Parathyroid adenoma (tissue), 2 donors: ENCODE results near the gene KLHL6.

ENCODE experiments used
- H2AFZ ChIP-seq: fragments of 300-600 bp; sonication (generic); one replicate; pipeline ENCODE4 v1.7.0; 2017; ENCODE audit warnings: antibody characterized with exemption, mild to moderate bottlenecking
- H3K27ac ChIP-seq: fragments of 300-600 bp; sonication (generic); one replicate; pipeline ENCODE4 v1.7.0; 2017
- H3K27me3 ChIP-seq: fragments of 300-600 bp; sonication (generic); one replicate; pipeline ENCODE4 v1.7.0; 2017; ENCODE audit warnings: low read length; ENCODE audit not compliant: control insufficient read depth, insufficient read depth
- H3K36me3 ChIP-seq: fragments of 300-600 bp; sonication (generic); one replicate; pipeline ENCODE4 v1.7.0; 2017; ENCODE audit warnings: low read length; ENCODE audit not compliant: control insufficient read depth, insufficient read depth
- H3K4me1 ChIP-seq: fragments of 300-600 bp; sonication (generic); one replicate; pipeline ENCODE4 v1.7.0; 2017; ENCODE audit warnings: control low read depth
- H3K4me2 ChIP-seq: fragments of 300-600 bp; sonication (generic); one replicate; pipeline ENCODE4 v1.7.0; 2017; ENCODE audit warnings: low read length
- H3K4me3 ChIP-seq: fragments of 300-600 bp; sonication (generic); one replicate; pipeline ENCODE4 v1.7.0; 2017; ENCODE audit warnings: low read depth, low read length
- H3K79me2 ChIP-seq: fragments of 300-600 bp; sonication (generic); one replicate; pipeline ENCODE4 v1.7.0; 2017; ENCODE audit warnings: control low read depth
- H3K9ac ChIP-seq: fragments of 300-600 bp; sonication (generic); one replicate; pipeline ENCODE4 v1.7.0; 2017; ENCODE audit warnings: mild to moderate bottlenecking
- H3K9me3 ChIP-seq: fragments of 300-600 bp; sonication (generic); one replicate; pipeline ENCODE4 v1.7.0; 2017; ENCODE audit warnings: low read length; ENCODE audit not compliant: control insufficient read depth
- CTCF ChIP-seq: fragments of 300-600 bp; sonication (generic); IDR thresholded peaks from one replicate; pipeline ENCODE4 v1.7.0; 2017; ENCODE audit warnings: antibody characterized with exemption, mild to moderate bottlenecking
- donor health status: primary hyperparathyroidism.

Gene KLHL6

GRCh38 chr3:183488343-183488742 is 67.2 kb downstream of the KLHL6 start:
- no peaks in the 10 kb centered on the region for H3K36me3 ChIP-seq
- TF ChIP-seq CTCF: no peak
- H3K9me3 ChIP-seq: no peaks in the 10 kb centered on the region
- H3K4me2 ChIP-seq: no peak overlapping the region
- H3K79me2 ChIP-seq: no peaks in the 10 kb centered on the region
- H2AFZ ChIP-seq: no peak overlapping the region
- no peak overlapping the region for H3K27ac ChIP-seq
- no peak overlapping the region for H3K9ac ChIP-seq
- no peak overlapping the region for H3K4me3 ChIP-seq
- H3K27me3 ChIP-seq: no peaks in the 10 kb centered on the region
- H3K4me1 ChIP-seq: peaks cover 19% of the 10 kb centered on the region

- H2AFZ ChIP-seq: no peak overlapping the region
- no peak overlapping the region for H3K4me3 ChIP-seq
- no peak overlapping the region for H3K9ac ChIP-seq
- H3K9me3 ChIP-seq: no peaks in the 10 kb centered on the region
- TF ChIP-seq CTCF: no peak
- H3K4me1 ChIP-seq: peaks cover 24% of the 10 kb centered on the region
- H3K79me2 ChIP-seq: no peaks in the 10 kb centered on the region
- H3K27ac ChIP-seq: no peak overlapping the region
- H3K36me3 ChIP-seq: no peaks in the 10 kb centered on the region
- H3K27me3 ChIP-seq: no peaks in the 10 kb centered on the region
- no peak overlapping the region for H3K4me2 ChIP-seq
Observed at GRCh38 chr3:183487896-183488295, 67.6 kb downstream of the KLHL6 start.

- Histone ChIP-seq H3K4me2 (no peak overlapping the region), H3K9ac (no peak overlapping the region), H2AFZ (no peak overlapping the region), H3K9me3 (no peaks in the 10 kb centered on the region), H3K27ac (no peak overlapping the region), H3K4me3 (no peak overlapping the region), H3K79me2 (no peaks in the 10 kb centered on the region), H3K4me1 (peaks cover 29% of the 10 kb centered on the region), H3K27me3 (no peaks in the 10 kb centered on the region), H3K36me3 (no peaks in the 10 kb centered on the region)
- no peak for TF ChIP-seq CTCF
Observed at GRCh38 chr3:183487016-183487415, 68.5 kb downstream of the KLHL6 start.

- Histone ChIP-seq H2AFZ (peak overlapping the region; percentile 81), H3K9ac (no peak overlapping the region), H3K27me3 (no peaks in the 10 kb centered on the region), H3K4me3 (no peak overlapping the region), H3K27ac (peak overlapping the region; percentile 82), H3K36me3 (no peaks in the 10 kb centered on the region), H3K9me3 (no peaks in the 10 kb centered on the region), H3K79me2 (no peaks in the 10 kb centered on the region), H3K4me2 (peak overlapping the region; percentile 44), H3K4me1 (peaks cover 29% of the 10 kb centered on the region)
- TF ChIP-seq CTCF: no peak
Observed at GRCh38 chr3:183486472-183486871, 69.0 kb downstream of the KLHL6 start.

- peak overlapping the region; percentile 81 for H2AFZ ChIP-seq
- H3K27me3 ChIP-seq: no peaks in the 10 kb centered on the region
- H3K9ac ChIP-seq: peak overlapping the region; percentile 23
- H3K27ac ChIP-seq: peak overlapping the region; percentile 82
- H3K9me3 ChIP-seq: no peaks in the 10 kb centered on the region
- peak overlapping the region; percentile 44 for H3K4me2 ChIP-seq
- no peaks in the 10 kb centered on the region for H3K79me2 ChIP-seq
- H3K4me1 ChIP-seq: peaks cover 29% of the 10 kb centered on the region
- TF ChIP-seq CTCF: no peak
- H3K4me3 ChIP-seq: peak overlapping the region; percentile 20
- H3K36me3 ChIP-seq: no peaks in the 10 kb centered on the region
Observed at GRCh38 chr3:183485585-183485984, 69.9 kb downstream of the KLHL6 start.
